Endothelial cell of umbilical vein (primary cell): ENCODE results near the gene MESP2. TPM values are rescaled to one million over a fixed set of nuclear protein-coding genes. Genes with fewer than 3 reads are reported as not detected.

Source experiments
- BruUV-seq: library from RNA; stranded (reverse); fragments of 400-500 nt; replicated peaks from 2 replicates; lab custom pipeline; 2021; lab: Mats Ljungman, UMichigan
- CTCF ChIA-PET: fragments of 300-600, 350-600 bp; sonication (Branson Sonifier 250); formaldehyde crosslinking; loops from one replicate; lab custom pipeline; 2021; ENCODE audit warnings: antibody characterized with exemption, inconsistent platforms; lab: Charles Lee
- POLR2A ChIA-PET: fragments of 300-600, 350-600 bp; sonication (Branson Sonifier 250); formaldehyde crosslinking; loops from one replicate; lab custom pipeline; 2021; ENCODE audit warnings: antibody characterized with exemption, inconsistent platforms; lab: Charles Lee
- DNase-seq: peaks from one replicate; pipeline ENCODE4 v3.0.0-alpha.2; 2011; ENCODE audit warnings: low read depth, low spot score
- FAIRE-seq: peaks from 2 replicates; lab custom pipeline; 2011; peaks lifted over from hg19 to GRCh38; lab: Jason Lieb, UNC
- H2AFZ ChIP-seq: 2 replicates; pipeline ENCODE4 v1.6.0; 2012; ENCODE audit warnings: low read depth, low read length, control low read depth, inconsistent platforms
- H3K27ac ChIP-seq: 2 replicates; pipeline ENCODE4 v1.5.1; 2011; ENCODE audit warnings: low read depth, mild to moderate bottlenecking, control low read depth, low read length, moderate library complexity; ENCODE audit not compliant: insufficient read depth
- H3K27me3 ChIP-seq, 2 experiments: 2 replicates each; pipeline versions ENCODE4 v1.6.0 to v1.6.1; 2011; ENCODE audit warnings: low read length in 2 of 2, mixed read lengths in 1 of 2; ENCODE audit not compliant: control insufficient read depth in 2 of 2, insufficient read depth in 2 of 2
- H3K36me3 ChIP-seq, 2 experiments: 2 replicates in 1 of 2; 3 replicates in 1 of 2; pipeline ENCODE4 v1.5.1; 2011; ENCODE audit warnings: low read length in 2 of 2, mild to moderate bottlenecking in 1 of 2, moderate library complexity in 1 of 2; ENCODE audit not compliant: control insufficient read depth in 2 of 2, insufficient read depth in 2 of 2; ENCODE audit errors: extremely low read depth in 1 of 2
- H3K4me1 ChIP-seq: 3 replicates; pipeline ENCODE4 v1.5.1; 2011; ENCODE audit warnings: mild to moderate bottlenecking, low read length; ENCODE audit not compliant: control insufficient read depth, insufficient read depth; ENCODE audit errors: extremely low read depth
- H3K4me2 ChIP-seq: 2 replicates; pipeline ENCODE4 v1.6.1; 2011; ENCODE audit warnings: low read length, control low read depth, mixed read lengths; ENCODE audit not compliant: insufficient read depth
- H3K4me3 ChIP-seq, 3 experiments: fragments of 200-600 bp in 1 of 3; sonication (generic), shearing (Covaris generic) in 1 of 3; replicated peaks in 1 of 3; 2 replicates each; pipeline ENCODE4 v1.5.1; 2011 to 2016; ENCODE audit warnings: control low read depth in 3 of 3, low read length in 3 of 3, mild to moderate bottlenecking in 2 of 3, inconsistent platforms in 1 of 3, low read depth in 1 of 3, moderate library complexity in 1 of 3; ENCODE audit not compliant: insufficient read depth in 1 of 3
- H3K79me2 ChIP-seq: 2 replicates; pipeline ENCODE4 v1.6.0; 2012; ENCODE audit warnings: low read length, inconsistent platforms; ENCODE audit not compliant: control insufficient read depth, insufficient read depth
- H3K9ac ChIP-seq: replicated peaks from 2 replicates; pipeline ENCODE3; 2011; ENCODE audit warnings: low read length, control low read depth; ENCODE audit not compliant: insufficient read depth; ENCODE audit errors: extremely low read depth
- H3K9me1 ChIP-seq: replicated peaks from 3 replicates; pipeline ENCODE4 v1.6.0; 2011; ENCODE audit warnings: mild to moderate bottlenecking, low read length; ENCODE audit not compliant: control insufficient read depth, insufficient read depth; ENCODE audit errors: extremely low read depth
- H3K9me3 ChIP-seq: replicated peaks from 2 replicates; pipeline ENCODE4 v1.5.1; 2012; ENCODE audit warnings: low read length, inconsistent platforms; ENCODE audit not compliant: control insufficient read depth, insufficient read depth
- H4K20me1 ChIP-seq: replicated peaks from 2 replicates; pipeline ENCODE3; 2011; ENCODE audit warnings: mild to moderate bottlenecking, low read length; ENCODE audit not compliant: control insufficient read depth, insufficient read depth; ENCODE audit errors: extremely low read depth
- CTCF ChIP-seq, 2 donors: IDR thresholded peaks; 1 replicate in 1 of 2; 2 replicates in 1 of 2; pipeline ENCODE4 v1.5.1; 2011; ENCODE audit warnings: low read length in 2 of 2, mild to moderate bottlenecking in 2 of 2, moderate library complexity in 2 of 2, control low read depth in 1 of 2, inconsistent platforms in 1 of 2, low read depth in 1 of 2; ENCODE audit not compliant: insufficient read depth in 1 of 2; ENCODE audit errors: extremely low read depth in 1 of 2
- EZH2 ChIP-seq: IDR thresholded peaks from 2 replicates; pipeline ENCODE4 v1.6.1; 2012; ENCODE audit warnings: borderline replicate concordance, low read depth, mild to moderate bottlenecking, moderate library complexity, low read length, inconsistent platforms; ENCODE audit not compliant: severe bottlenecking
- FOS ChIP-seq: IDR thresholded peaks from 2 replicates; pipeline ENCODE4 v1.6.1; 2011; ENCODE audit warnings: mild to moderate bottlenecking, low read length, moderate library complexity, borderline replicate concordance; ENCODE audit not compliant: insufficient read depth
- GATA2 ChIP-seq: IDR thresholded peaks from 2 replicates; pipeline ENCODE4 v1.7.0; 2011; ENCODE audit warnings: low read depth, mild to moderate bottlenecking, moderate library complexity, mixed read lengths, low read length; ENCODE audit not compliant: insufficient read length, insufficient read depth
- JUN ChIP-seq: IDR thresholded peaks from 2 replicates; pipeline ENCODE4 v1.6.1; 2011; ENCODE audit warnings: borderline replicate concordance, low read depth; ENCODE audit not compliant: insufficient read length, insufficient read depth
- MAX ChIP-seq: IDR thresholded peaks from 2 replicates; pipeline ENCODE4 v1.6.1; 2011; ENCODE audit not compliant: insufficient read depth, insufficient read length
- MYC ChIP-seq: IDR thresholded peaks from one replicate; pipeline ENCODE4 v1.6.1; 2011; ENCODE audit warnings: mild to moderate bottlenecking, low read depth, low read length
- POLR2A ChIP-seq: IDR thresholded peaks from 2 replicates; pipeline ENCODE4 v1.6.1; 2012; ENCODE audit warnings: low read depth, mild to moderate bottlenecking, control low read depth, low read length
- POLR2AphosphoS5 ChIP-seq: IDR thresholded peaks from 2 replicates; pipeline ENCODE4 v1.6.1; 2012; ENCODE audit warnings: low read depth, mild to moderate bottlenecking, control low read depth, low read length, moderate library complexity; ENCODE audit not compliant: insufficient read depth
- dilution Hi-C: fragments of 300-500 bp; cut with MboI; formaldehyde crosslinking; loops from one replicate; pipeline ENCODE4 v1.15.0; 2019; ENCODE audit warnings: low sequenced_read_pairs; ENCODE audit not compliant: extremely low pct_ligation_motif_present
- intact Hi-C: fragments of 100-400 bp; cut with micrococcal nuclease; formaldehyde crosslinking; loops from one replicate; pipeline ENCODE4 v1.10.0; 2022
- polyA plus RNA-seq, 4 experiments: library from polyadenylated mRNA; depleted of rRNA in 3 of 4; stranded (reverse) in 3 of 4; unstranded in 1 of 4; fragments of >200 nt; gene quantifications; 2 replicates each; pipeline versions ENCODE4 v1.2.1 to v1.2.3, GENCODE V29; 2011 to 2012; ENCODE audit warnings: missing spikeins in 1 of 4
- total RNA-seq: library from RNA; stranded (reverse); gene quantifications from 2 replicates; pipeline ENCODE4 v1.2.3, GENCODE V29; 2021

The MESP2 gene
- total and polyA plus RNA-seq, 2 donors (not counting 3 experiments of a cell fraction or from before 2014, with no cell fraction given) = 0.42 to 0.43 TPM

GRCh38 chr15:89783111-89783860 is 7.2 kb downstream of the MESP2 start:
- no peaks in the 10 kb centered on the region for H3K9me3 ChIP-seq
- CTCF ChIA-PET = interaction anchor here (1.2 to 5.3 kb wide), 6 partner anchors 10 to 93 kb away, joined by 3 to 38 read pairs (median 7); no protein-coding TSS in a partner anchor
- FAIRE-seq (no peak), DNase-seq (no peak)
- no peak overlapping the region for H3K4me2 ChIP-seq
- no peaks in the 10 kb centered on the region for H3K27me3 ChIP-seq
- H3K79me2 ChIP-seq = no peaks in the 10 kb centered on the region
- no peaks in the 10 kb centered on the region for H4K20me1 ChIP-seq
- no peaks in the 10 kb centered on the region for H3K4me1 ChIP-seq
- POLR2A ChIA-PET = interaction anchor here (0.6 to 1.0 kb wide), 2 partner anchors 15 to 92 kb away, joined by 3 to 4 read pairs; no protein-coding TSS in a partner anchor
- intact Hi-C loops = no loop called here
- dilution Hi-C loops = no loop called here
- H3K9me1 ChIP-seq = no peaks in the 10 kb centered on the region
- H3K9ac ChIP-seq = no peak overlapping the region
- TF ChIP-seq MAX = no peak
- TF ChIP-seq CTCF (IDR thresholded peaks at IDR 0.05; ENCODE audit: extremely low read depth in 1 of 2, insufficient read depth in 1 of 2, low read depth in 1 of 2, low read length in 2 of 2) = no peak
- TF ChIP-seq EZH2 = no peak
- TF ChIP-seq MYC = no peak
- no peak for TF ChIP-seq JUN
- no peak for TF ChIP-seq GATA2
- peak; percentile 42 for TF ChIP-seq POLR2AphosphoS5
- peak; percentile 3 for TF ChIP-seq POLR2A
- TF ChIP-seq FOS = no peak
- H3K36me3 ChIP-seq = peaks cover 5 to 7% of the 10 kb centered on the region in 2 experiments
- H3K4me3 ChIP-seq = no peak overlapping the region
- no TSS peak for BruUV-seq
- H3K27ac ChIP-seq = no peak overlapping the region
- H2AFZ ChIP-seq = no peak overlapping the region
